ENCODE data around the gene CIDEC.
"Not testable (repeated sequence)": the region's sequence is repeated elsewhere in the genome, so short reads cannot be mapped to it uniquely, and the experiment has no call there.

Gene CIDEC

DNA sequence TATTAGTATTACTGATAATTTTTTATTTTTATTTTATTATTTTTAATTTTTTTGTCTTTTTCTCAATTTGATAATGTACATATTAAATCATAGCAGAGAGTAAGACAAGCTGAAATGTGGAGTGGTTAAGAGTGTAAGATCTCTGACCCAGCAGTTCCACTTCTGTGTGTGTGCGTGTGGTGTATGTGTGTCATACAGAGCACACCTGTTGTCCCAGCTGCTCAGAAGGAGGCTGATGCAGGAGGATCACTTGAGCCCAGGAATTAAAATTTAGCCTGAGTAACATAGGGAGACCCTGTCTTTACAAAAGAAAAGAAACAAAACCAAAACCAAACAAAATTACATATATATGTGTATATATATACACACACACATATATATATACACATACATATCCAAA lies 1.4 kb upstream of the CIDEC start:
- Histone ChIP-seq H3K4me2 (ENCODE audit: low read length) (no peak overlapping the region), H3K4me3 (ENCODE audit: low read length) (no peak overlapping the region), H3K27ac (ENCODE audit: low read depth, low read length) (no peak overlapping the region), H3K4me1 (ENCODE audit: control insufficient read depth, low read length) (no peaks in the 10 kb centered on the region), H3K9me2 (replicated peaks; ENCODE audit: control insufficient read depth, low read length) (no peaks in the 10 kb centered on the region), H3K27me3 (ENCODE audit: control insufficient read depth, low read length) (peaks cover 19% of the 10 kb centered on the region), H3K36me3 (ENCODE audit: control insufficient read depth, low read length) (no peaks in the 10 kb centered on the region), H3K9me3 (ENCODE audit: control insufficient read depth, insufficient read depth, low read length) (no peaks in the 10 kb centered on the region), H4K20me1 (ENCODE audit: control insufficient read depth, insufficient read depth, low read depth, low read length) (no peaks in the 10 kb centered on the region), H3K79me2 (ENCODE audit: control insufficient read depth, low read length) (no peaks in the 10 kb centered on the region), H3F3A (ENCODE audit: control insufficient read depth, insufficient read depth) (no peaks in the 10 kb centered on the region)
- no peak for TF ChIP-seq EZH2phosphoT487 (IDR thresholded peaks at IDR 0.05; ENCODE audit: borderline replicate concordance, low read length)
- TF ChIP-seq, protein P1, sequence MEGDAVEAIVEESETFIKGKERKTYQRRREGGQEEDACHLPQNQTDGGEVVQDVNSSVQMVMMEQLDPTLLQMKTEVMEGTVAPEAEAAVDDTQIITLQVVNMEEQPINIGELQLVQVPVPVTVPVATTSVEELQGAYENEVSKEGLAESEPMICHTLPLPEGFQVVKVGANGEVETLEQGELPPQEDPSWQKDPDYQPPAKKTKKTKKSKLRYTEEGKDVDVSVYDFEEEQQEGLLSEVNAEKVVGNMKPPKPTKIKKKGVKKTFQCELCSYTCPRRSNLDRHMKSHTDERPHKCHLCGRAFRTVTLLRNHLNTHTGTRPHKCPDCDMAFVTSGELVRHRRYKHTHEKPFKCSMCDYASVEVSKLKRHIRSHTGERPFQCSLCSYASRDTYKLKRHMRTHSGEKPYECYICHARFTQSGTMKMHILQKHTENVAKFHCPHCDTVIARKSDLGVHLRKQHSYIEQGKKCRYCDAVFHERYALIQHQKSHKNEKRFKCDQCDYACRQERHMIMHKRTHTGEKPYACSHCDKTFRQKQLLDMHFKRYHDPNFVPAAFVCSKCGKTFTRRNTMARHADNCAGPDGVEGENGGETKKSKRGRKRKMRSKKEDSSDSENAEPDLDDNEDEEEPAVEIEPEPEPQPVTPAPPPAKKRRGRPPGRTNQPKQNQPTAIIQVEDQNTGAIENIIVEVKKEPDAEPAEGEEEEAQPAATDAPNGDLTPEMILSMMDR (IDR thresholded peaks at IDR 0.05; ENCODE audit: low read depth, low read length, poor library complexity, severe bottlenecking): no peak

DNA sequence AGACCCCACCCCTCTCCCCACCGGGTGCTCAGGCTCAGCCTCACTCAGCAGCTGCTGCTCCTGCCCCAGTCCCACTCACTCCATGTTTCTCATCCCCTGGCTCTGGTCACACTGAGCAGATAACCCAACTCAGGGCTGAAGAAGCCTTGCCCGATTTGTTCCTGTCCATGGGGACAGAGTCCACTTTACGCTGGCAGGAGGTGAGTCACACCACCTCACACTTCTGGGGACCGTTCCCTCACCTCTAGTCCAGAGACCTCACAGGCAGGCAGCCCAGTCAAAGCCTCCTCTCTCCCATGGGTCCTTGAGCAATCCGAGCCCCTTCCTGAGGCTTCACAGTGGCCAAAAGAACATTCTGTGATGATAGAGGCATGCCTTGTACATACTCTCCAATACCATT lies 1.4 kb downstream of the CIDEC start:
- Histone ChIP-seq H3K36me3 (ENCODE audit: control insufficient read depth, low read length) (no peaks in the 10 kb centered on the region), H4K20me1 (ENCODE audit: control insufficient read depth, insufficient read depth, low read depth, low read length) (no peaks in the 10 kb centered on the region), H3F3A (ENCODE audit: control insufficient read depth, insufficient read depth) (no peaks in the 10 kb centered on the region), H3K9me2 (replicated peaks; ENCODE audit: control insufficient read depth, low read length) (no peaks in the 10 kb centered on the region), H3K27me3 (ENCODE audit: control insufficient read depth, low read length) (peaks cover 23% of the 10 kb centered on the region), H3K27ac (ENCODE audit: low read depth, low read length) (no peak overlapping the region), H3K4me1 (ENCODE audit: control insufficient read depth, low read length) (no peaks in the 10 kb centered on the region), H3K4me2 (ENCODE audit: low read length) (no peak overlapping the region), H3K4me3 (ENCODE audit: low read length) (no peak overlapping the region), H3K9me3 (ENCODE audit: control insufficient read depth, insufficient read depth, low read length) (no peaks in the 10 kb centered on the region), H3K79me2 (ENCODE audit: control insufficient read depth, low read length) (no peaks in the 10 kb centered on the region)
- TF ChIP-seq, protein P1 (IDR thresholded peaks at IDR 0.05; ENCODE audit: low read depth, low read length, poor library complexity, severe bottlenecking): no peak
- TF ChIP-seq EZH2phosphoT487 (IDR thresholded peaks at IDR 0.05; ENCODE audit: borderline replicate concordance, low read length): no peak

DNA sequence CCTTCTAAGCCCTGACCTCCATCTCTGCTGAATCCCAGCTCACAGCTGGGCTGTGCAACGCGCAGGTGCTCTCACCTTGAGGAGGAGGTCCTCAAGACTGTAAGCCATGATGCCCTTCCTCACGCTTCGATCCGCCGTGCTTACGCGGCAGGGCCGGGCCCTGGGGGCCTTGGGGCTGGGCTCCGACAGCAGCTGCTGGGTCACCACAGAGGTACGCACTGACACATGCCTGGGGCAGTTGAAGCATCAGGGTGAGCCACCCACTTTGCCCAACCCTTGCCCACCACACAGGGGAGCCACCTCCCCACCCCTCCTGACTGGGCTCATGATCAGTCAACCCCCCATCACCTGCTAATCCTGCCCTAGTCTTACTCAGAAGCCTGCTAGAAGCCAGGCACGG lies 3.1 kb downstream of the CIDEC start:
- no peak overlapping the region for H3K27ac ChIP-seq (ENCODE audit: low read depth, low read length)
- H3K9me2 ChIP-seq (replicated peaks; ENCODE audit: control insufficient read depth, low read length): no peaks in the 10 kb centered on the region
- no peaks in the 10 kb centered on the region for H3K9me3 ChIP-seq (ENCODE audit: control insufficient read depth, insufficient read depth, low read length)
- no peaks in the 10 kb centered on the region for H3K4me1 ChIP-seq (ENCODE audit: control insufficient read depth, low read length)
- no peak overlapping the region for H3K4me2 ChIP-seq (ENCODE audit: low read length)
- H3K79me2 ChIP-seq (ENCODE audit: control insufficient read depth, low read length): no peaks in the 10 kb centered on the region
- H4K20me1 ChIP-seq (ENCODE audit: control insufficient read depth, insufficient read depth, low read depth, low read length): no peaks in the 10 kb centered on the region
- TF ChIP-seq EZH2phosphoT487 (IDR thresholded peaks at IDR 0.05; ENCODE audit: borderline replicate concordance, low read length): no peak
- H3F3A ChIP-seq (ENCODE audit: control insufficient read depth, insufficient read depth): no peaks in the 10 kb centered on the region
- no peak overlapping the region for H3K4me3 ChIP-seq (ENCODE audit: low read length)
- H3K36me3 ChIP-seq (ENCODE audit: control insufficient read depth, low read length): no peaks in the 10 kb centered on the region
- peaks cover 23% of the 10 kb centered on the region for H3K27me3 ChIP-seq (ENCODE audit: control insufficient read depth, low read length)

DNA sequence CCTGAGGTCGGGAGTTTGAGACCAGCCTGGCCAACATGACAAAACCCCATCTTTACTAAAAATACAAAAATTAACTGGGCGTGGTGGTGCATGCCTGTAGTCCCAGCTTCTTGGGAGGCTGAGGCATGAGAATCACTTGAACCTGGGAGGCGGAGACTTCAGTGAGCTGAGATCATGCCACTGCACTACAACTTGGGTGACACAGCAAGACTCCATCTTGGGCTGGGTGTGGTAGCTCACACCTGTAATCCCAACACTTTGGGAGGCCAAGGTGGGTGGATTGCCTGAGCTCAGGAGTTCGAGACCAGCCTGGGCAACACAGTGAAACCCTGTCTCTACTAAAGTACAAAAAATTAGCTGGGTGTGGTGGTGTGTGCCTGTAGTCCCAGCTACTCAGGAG lies 3.8 kb downstream of the CIDEC start:
- not testable (repeated sequence) for H3K27ac ChIP-seq (ENCODE audit: low read depth, low read length); H3K79me2 ChIP-seq (ENCODE audit: control insufficient read depth, low read length); H3K9me3 ChIP-seq (ENCODE audit: control insufficient read depth, insufficient read depth, low read length); H3K4me3 ChIP-seq (ENCODE audit: low read length); H3K4me2 ChIP-seq (ENCODE audit: low read length); H3K9me2 ChIP-seq (replicated peaks; ENCODE audit: control insufficient read depth, low read length); H3K36me3 ChIP-seq (ENCODE audit: control insufficient read depth, low read length); H4K20me1 ChIP-seq (ENCODE audit: control insufficient read depth, insufficient read depth, low read depth, low read length); H3K4me1 ChIP-seq (ENCODE audit: control insufficient read depth, low read length); H3F3A ChIP-seq (ENCODE audit: control insufficient read depth, insufficient read depth)
- H3K27me3 ChIP-seq (ENCODE audit: control insufficient read depth, low read length): peaks cover 23% of the 10 kb centered on the region

All from DOHH2 (cell line).